Measurements from ENCODE around the gene TRAPPC3. TPM values are rescaled to one million over a fixed set of nuclear protein-coding genes. Genes with fewer than 3 reads are reported as not detected.

TRAPPC3 gene
- total RNA-seq, 1 donor from 2014 or later, result 54.6 TPM

DNA sequence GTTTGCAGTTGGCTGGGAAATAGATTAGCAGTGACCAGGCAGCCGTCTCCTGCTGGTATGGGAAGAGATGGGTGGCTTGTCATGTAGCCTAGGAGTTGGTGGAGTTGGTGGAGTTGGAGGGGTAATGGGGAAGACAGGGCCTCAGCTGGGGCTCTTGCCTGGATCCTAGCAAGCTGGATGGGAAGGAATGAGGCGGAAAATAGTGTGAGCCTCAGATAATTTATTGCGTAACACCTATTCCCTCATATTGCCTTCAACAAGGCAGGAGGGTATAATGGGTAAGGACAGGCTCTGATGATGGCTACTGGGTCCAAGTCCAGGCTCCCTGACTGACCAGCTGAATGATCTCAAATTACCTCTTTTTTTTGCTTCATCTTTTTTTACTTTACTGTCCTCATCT is 19.2 kb upstream of the TRAPPC3 start:
- TF ChIP-seq, protein P1, sequence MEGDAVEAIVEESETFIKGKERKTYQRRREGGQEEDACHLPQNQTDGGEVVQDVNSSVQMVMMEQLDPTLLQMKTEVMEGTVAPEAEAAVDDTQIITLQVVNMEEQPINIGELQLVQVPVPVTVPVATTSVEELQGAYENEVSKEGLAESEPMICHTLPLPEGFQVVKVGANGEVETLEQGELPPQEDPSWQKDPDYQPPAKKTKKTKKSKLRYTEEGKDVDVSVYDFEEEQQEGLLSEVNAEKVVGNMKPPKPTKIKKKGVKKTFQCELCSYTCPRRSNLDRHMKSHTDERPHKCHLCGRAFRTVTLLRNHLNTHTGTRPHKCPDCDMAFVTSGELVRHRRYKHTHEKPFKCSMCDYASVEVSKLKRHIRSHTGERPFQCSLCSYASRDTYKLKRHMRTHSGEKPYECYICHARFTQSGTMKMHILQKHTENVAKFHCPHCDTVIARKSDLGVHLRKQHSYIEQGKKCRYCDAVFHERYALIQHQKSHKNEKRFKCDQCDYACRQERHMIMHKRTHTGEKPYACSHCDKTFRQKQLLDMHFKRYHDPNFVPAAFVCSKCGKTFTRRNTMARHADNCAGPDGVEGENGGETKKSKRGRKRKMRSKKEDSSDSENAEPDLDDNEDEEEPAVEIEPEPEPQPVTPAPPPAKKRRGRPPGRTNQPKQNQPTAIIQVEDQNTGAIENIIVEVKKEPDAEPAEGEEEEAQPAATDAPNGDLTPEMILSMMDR (IDR thresholded peaks at IDR 0.05; ENCODE audit: borderline replicate concordance), result no peak
- intact Hi-C loops (cut with micrococcal nuclease), result no loop called here
- Histone ChIP-seq H3K4me1 (peaks cover 100% of the 10 kb centered on the region), H3K36me3 (peaks cover 34% of the 10 kb centered on the region), H3K27ac (replicated peaks) (peak overlapping the region; percentile 100), H3K4me3 (no peak overlapping the region), H3K27me3 (ENCODE audit: low read depth) (no peaks in the 10 kb centered on the region), H3K9me3 (replicated peaks) (no peaks in the 10 kb centered on the region)
- DNase-seq, result no peak

DNA sequence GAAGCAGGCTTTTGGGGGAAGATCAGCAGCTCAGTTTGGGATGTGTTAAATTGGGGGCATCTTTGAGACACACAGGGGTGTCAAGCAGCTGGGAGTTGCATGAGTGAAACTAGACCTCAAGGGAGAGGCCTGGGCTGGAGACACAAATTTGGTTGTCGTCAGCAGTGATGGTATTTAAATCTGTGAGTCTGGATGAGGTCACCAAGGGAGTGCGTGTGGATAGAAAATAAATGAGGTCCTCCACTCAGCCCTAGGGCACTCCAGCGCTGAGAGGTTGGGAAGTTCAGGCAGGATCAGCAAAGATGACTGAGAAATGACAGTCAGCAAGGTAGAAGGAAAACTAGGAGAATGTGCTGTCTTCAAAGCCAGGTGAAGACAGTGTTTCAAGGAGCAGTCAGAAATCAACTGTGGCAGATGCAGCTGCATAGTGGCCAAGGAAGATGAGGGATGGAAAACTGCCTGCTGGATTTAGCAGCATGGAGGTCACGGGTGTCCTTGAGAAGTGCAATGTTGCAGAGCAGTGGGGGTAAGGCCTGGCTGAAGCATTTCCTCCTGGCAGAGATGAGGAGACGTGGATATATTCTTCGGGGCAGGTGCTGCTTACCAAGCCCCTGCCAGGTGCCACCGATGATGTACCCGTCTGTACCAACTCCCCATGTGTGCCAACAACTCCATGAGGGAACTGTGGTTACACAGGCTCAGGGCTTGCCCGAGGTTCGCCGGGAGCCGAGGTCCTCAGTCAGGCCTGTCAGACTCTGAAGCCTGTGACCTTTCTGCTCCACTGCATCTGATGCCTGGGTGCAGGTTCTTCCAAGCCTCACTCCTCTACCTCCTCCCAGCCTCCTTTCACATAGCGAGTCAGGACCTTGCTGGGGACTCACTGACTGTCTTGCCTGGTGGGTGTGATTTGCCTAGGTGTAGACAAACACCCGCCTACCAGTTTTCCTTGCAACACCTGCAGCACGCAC is 17.9 kb upstream of the TRAPPC3 start:
- Histone ChIP-seq H3K36me3 (peaks cover 22% of the 10 kb centered on the region), H3K27ac (replicated peaks) (peak overlapping the region; percentile 100), H3K9me3 (replicated peaks) (no peaks in the 10 kb centered on the region), H3K4me3 (no peak overlapping the region), H3K4me1 (peaks cover 100% of the 10 kb centered on the region), H3K27me3 (ENCODE audit: low read depth) (no peaks in the 10 kb centered on the region)
- no peak for DNase-seq
- TF ChIP-seq, protein P1 (IDR thresholded peaks at IDR 0.05; ENCODE audit: borderline replicate concordance), result no peak
- intact Hi-C loops (cut with micrococcal nuclease), result no loop called here

DNA sequence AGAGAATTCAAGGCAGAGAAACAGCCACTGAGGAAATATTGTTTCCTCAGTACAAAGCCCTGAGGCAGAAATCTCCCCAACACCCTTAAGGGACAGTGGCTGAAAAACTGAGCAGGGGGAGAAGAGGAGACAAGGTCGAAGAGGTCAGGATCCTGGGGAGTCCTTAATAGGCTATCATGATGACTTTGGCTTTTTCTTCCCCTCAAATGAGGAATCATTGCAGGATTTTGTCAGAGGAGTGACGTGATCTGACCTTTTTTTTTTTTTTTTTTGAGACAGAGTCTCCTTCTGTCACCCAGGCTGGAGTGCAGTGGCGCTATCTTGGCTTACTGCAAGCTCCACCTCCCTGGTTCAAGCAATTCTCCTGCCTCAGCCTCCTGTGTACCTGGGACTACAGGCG is 16.9 kb upstream of the TRAPPC3 start:
- Histone ChIP-seq H3K9me3 (replicated peaks) (no peaks in the 10 kb centered on the region), H3K4me3 (no peak overlapping the region), H3K27me3 (ENCODE audit: low read depth) (no peaks in the 10 kb centered on the region), H3K36me3 (peaks cover 11% of the 10 kb centered on the region), H3K27ac (replicated peaks) (peak overlapping the region; percentile 100), H3K4me1 (peaks cover 100% of the 10 kb centered on the region)
- DNase-seq, result no peak
- TF ChIP-seq, protein P1 (IDR thresholded peaks at IDR 0.05; ENCODE audit: borderline replicate concordance), result no peak
- intact Hi-C loops (cut with micrococcal nuclease), result no loop called here

DNA sequence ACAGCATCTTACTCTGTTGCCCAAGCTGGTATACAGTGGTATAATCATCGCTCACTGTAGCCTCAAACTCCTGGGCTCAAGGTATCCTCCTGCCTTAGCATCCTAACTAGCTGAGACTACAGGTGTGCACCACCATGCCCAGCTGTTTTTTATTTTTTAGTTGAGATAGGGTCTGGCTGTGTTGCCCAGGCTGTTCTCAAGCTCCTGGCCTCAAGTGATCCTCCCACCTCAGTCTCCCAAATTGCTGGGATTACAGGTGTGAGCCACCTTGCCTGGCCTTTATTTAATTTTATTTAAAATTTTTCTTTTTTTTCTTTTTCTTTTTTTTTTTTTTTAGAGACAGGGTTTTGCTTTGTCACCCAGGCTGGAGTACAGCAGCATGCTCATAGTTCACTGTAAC is 15.9 kb upstream of the TRAPPC3 start:
- H3K9me3 ChIP-seq (replicated peaks), result no peaks in the 10 kb centered on the region
- peak overlapping the region; percentile 100 for H3K27ac ChIP-seq (replicated peaks)
- H3K4me3 ChIP-seq, result no peak overlapping the region
- peaks cover 6% of the 10 kb centered on the region for H3K36me3 ChIP-seq
- TF ChIP-seq, protein P1 (IDR thresholded peaks at IDR 0.05; ENCODE audit: borderline replicate concordance), result no peak
- no peaks in the 10 kb centered on the region for H3K27me3 ChIP-seq (ENCODE audit: low read depth)
- no peak for DNase-seq
- peaks cover 100% of the 10 kb centered on the region for H3K4me1 ChIP-seq
- intact Hi-C loops (cut with micrococcal nuclease), result no loop called here

DNA sequence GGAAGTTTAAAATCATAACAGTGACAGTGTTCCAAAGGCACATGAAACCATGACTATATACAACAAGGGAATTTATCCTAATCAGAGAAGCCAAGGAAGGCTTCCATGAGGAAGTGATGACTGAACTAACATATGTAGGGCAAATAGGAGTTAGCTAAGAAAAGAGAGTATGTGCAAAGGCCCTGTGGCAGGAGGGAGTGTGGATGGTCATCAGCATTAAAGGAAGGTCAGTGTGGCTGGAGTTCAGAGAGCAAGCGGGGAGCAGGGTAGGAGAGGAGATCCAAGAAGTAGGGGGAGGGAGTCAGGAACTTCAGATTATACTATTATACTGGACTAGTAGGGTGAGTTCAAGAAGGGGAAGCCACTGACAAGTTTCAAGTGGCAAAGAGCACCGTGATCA is 15.1 kb upstream of the TRAPPC3 start:
- no peaks in the 10 kb centered on the region for H3K27me3 ChIP-seq (ENCODE audit: low read depth)
- H3K4me1 ChIP-seq, result peaks cover 100% of the 10 kb centered on the region

More for the DNA sequence above, 15.1 kb upstream of the TRAPPC3 start:
- TF ChIP-seq, protein P1 (IDR thresholded peaks at IDR 0.05; ENCODE audit: borderline replicate concordance), result no peak
- H3K36me3 ChIP-seq, result peaks cover 6% of the 10 kb centered on the region
- intact Hi-C loops (cut with micrococcal nuclease), result no loop called here
- H3K9me3 ChIP-seq (replicated peaks), result no peaks in the 10 kb centered on the region
- no peak for DNase-seq
- H3K4me3 ChIP-seq, result no peak overlapping the region
- H3K27ac ChIP-seq (replicated peaks), result peak overlapping the region; percentile 100

All from left ventricle myocardium inferior (tissue), 1 donor.